T follicular helper cell (primary cell): ENCODE data around the gene PAQR8.

Source experiments
- DNase-seq: peaks from one replicate; pipeline ENCODE4 v3.0.0-alpha.2; 2020; ENCODE audit warnings: low read depth

The PAQR8 gene

DNA sequence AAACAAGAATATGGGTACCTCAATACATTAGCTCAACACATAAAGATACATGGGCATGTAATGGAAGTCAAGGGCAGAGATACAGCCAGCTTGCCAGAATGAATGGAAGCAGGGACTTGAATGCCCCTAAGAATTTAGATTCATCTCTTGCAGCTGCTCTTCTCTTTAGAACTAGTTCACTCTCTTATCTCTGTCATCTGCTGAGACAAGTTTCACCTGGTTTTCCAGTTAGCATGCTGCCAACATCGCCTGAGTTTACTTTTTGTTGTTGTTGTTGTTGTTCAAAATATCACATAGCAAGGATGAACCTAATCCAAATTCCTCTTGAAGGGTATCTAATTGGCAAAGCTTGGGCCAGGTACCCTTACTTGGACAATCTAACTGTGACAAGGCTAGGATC lies 14.1 kb upstream of the PAQR8 start:
- no peak for DNase-seq

DNA sequence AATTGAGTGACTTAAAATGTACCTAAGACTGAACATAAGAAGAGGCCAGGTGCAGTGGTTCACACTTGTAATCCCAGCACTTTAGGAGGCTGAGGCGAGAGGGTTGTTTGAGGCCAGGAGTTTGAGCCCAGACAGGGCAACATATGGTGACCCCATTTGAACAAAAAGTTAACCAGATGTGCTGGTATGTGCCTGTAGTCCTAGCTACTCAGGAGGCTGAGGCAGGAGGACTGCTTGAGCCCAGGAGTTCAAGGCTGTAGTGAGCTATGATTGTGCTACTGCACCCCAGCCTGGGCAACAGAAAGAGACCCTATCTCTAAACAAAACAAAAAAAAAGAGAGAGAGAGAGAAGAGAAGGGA lies 10.1 kb upstream of the PAQR8 start:
- DNase-seq: no peak

DNA sequence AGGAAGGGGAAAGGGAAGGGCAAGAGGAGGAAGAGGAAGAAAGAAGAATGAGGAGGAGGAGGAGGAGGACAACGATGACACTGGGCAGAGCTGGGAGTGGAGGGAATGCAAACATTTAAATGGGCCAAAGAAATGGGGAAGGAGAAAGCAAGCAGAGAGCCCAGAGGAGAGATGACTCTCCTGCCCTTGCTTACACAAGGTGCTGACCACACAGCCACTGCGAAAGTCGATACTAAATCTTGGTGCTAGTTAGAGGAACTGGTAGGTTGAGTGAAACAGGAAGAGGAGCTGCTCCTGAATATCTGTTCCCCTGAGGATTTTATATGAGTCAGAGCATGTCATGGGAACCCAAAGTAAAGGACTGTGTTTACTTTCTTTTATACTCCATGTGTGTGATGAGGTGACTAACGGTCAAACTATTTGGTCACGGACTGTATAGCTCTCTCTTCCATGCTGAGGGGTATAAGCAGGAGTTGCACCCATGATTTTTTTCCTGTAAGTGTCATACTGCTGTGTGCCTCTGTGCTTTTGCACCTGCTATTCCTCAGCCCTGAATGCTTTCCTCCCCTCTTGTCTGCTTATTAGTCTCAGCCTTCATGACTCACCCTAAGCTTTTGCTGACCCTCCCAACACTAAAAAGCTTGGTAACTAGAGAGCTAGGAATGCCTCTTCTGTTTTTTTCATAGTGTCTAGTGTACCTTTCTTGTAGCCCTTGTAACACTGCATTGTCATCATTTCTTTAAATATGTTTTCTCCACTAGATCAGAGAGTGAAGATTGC lies 9.5 kb upstream of the PAQR8 start:
- DNase-seq: no peak

DNA sequence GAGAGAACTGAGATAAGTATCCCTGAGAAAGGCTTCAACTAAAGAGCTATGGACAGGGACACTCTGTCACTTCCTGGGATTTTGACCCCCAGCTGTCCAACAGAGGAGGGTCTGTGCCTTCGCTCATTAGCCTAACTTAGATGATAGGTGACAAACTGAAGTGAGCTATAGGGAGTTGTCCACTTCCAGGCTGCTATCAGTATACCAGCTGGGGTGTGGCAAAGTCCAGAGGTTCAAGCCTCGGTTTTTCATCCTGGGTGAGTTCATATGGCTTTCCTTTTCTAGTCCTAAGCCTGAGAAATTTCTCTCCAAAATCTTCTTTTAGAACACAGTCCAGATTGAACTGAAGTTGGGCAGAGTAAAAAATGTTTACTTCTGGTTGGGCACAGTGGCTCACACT lies 5.9 kb upstream of the PAQR8 start:
- no peak for DNase-seq

DNA sequence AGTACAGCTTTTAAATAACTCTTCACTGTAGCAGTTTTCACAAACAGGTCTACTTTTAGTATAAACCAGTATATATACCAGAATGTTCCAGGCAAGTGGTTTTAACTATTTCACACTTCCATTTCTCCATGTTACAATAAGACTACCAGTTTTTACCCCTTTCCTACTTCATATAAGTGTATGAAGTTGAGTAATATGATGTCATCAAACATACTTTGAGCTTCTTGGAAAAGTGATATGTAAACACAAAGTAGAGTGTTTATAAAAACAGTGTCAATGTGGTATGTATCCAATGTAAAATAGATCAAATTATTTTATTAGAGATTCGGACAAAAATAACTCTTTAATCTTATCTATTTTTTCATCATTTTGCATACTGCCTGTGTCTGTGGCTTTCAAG lies 2.5 kb upstream of the PAQR8 start:
- DNase-seq: no peak

DNA sequence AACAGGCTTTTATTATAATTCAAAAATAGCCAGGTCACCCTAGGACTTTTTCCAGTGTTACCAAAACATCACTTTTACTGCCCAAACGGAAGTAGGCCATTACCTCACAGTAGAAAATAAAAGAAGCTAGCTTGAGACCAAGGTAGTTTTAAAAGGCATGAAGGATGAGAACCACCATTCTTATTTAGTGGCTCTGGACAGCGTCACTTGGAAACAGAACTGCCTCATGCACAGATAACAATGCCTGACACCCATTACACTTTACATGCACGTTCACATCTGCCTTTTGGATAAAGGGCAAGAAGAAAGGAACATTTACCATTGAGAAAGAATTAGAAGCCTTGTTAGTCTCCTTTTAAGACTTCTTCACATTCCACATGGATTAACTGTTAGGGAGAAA lies 1.9 kb upstream of the PAQR8 start:
- no peak for DNase-seq

DNA sequence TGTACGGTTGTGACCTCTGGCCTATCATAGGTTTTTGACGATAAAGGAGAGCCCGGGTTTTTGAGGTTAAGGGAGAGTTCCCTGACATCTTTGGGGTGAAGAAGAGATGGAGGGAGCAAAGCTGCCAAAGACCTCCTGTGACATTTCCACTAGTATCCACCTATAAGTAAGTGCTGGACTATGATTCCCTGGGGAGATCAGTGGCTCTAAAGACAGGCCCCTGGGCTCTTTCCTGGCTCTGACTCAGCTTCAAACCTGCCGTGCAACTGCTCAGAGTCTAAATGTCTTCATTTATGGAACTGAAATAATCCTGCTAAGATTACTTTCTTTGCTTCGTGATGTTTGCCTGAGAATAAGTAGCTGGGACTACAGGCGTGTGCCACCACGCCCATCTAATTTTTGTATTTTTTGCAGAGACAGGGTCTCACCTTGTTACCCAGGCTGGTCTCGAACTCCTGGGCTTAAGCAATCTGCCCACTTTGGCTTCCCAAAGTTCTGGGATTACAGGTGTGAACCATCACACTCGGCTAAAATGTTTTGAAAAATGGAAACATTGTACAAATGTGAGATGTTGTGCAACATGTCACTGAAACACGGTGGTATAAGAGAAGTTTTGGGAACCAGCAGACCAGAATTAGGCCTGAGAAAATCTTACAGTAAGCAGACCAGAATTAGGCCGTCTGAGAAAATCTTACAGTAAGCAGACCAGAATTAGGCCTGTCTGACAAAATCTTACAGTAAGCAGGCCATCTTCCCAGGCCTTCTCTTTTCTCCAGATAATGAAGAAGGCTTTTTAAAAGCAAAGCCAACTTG lies 1.1 kb upstream of the PAQR8 start:
- no peak for DNase-seq

DNA sequence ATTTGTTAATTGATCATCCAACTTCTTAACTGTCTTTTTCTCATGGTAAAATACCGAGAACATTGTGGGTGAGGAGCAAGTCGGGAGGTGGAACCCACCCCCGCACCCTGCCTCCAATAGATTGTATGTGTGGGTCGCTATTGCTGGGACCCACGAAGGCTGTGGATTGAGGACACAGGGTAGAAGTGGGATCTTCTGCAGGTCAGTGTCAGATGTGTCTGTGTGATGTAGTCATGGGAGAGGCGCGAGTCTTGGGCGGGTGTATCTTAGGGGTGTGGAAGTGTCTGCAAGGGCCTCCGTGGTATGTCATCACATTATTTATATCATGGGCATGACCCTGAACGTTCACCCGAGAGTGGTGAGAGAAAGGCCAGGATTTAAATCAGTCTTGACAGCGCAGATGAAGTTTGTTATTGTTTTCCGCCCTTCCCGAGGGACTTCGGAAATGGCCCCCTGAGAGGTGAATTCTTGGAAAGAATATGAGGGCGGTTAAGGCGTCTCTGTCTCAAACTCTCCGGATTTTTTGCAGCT lies 472 bp upstream of the PAQR8 start:
- DNase-seq: peak; percentile 10

DNA sequence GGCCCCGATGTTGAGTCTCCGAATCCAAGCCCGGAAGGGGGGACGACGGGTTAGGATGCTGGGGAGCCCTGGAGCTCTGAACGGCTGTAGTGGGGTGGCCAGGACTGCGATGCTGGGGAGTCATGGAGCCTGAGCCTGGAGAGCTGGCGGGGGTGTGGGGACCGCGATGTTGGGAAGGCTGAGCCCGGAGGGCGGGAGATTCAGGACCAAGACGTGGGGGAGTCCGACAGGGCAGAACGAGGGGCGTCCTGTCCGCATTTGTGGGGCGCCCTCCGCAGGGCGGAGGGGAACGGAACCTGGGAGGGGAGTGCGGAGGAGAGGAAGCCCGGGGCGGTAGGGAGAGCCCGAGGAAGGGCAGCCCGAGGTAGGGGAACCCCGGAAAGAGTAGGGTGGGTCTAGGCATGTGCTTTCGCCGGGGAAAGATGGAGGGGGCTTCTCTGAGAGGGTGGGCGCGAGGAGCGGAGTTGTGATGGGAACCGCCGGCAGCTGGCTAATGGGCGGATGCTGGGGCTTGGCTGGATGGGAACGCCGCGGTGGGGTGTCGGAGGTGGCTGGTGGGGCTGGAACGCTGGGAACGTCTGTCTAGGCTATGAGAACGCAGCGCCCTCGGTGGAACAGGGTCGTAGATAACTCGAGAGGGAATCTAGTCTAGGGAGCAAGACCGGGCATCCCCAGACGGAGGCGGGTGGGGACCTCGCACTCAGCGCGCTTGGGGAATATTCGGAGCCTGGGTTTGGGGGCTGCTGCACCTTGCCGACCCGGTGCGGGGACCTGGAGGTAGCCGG lies 684 bp downstream of the PAQR8 start:
- DNase-seq: peak; percentile 22

DNA sequence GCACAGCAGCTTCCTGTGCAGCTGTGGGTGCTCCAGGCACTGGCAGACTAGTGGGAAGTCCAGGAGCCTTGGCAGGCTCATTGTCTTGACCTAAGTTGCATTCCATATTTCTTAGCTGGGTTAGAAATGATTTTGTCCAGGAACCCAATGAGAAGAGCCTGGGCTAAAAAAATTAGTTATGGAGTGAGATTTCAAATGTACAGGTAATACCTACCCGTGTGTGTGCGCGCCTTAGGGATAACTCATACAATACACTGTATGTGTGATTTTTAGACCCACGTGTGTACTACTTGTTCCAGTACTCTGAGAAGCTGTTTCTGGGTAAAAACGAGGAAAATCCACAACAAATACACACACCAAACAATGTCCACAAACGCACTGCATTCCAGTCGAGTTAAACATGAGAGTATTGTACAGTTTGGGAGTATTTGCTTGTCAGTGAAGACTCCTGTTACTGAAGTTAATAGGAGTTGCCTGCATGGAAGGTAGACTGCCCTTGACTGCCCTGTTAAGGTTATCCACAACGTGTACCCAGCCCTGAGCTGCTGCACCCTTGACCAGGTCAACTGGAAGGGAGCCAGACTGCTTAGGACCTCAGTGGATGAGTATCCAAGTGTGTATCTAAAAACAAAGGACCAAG lies 1.4 kb downstream of the PAQR8 start:
- no peak for DNase-seq

DNA sequence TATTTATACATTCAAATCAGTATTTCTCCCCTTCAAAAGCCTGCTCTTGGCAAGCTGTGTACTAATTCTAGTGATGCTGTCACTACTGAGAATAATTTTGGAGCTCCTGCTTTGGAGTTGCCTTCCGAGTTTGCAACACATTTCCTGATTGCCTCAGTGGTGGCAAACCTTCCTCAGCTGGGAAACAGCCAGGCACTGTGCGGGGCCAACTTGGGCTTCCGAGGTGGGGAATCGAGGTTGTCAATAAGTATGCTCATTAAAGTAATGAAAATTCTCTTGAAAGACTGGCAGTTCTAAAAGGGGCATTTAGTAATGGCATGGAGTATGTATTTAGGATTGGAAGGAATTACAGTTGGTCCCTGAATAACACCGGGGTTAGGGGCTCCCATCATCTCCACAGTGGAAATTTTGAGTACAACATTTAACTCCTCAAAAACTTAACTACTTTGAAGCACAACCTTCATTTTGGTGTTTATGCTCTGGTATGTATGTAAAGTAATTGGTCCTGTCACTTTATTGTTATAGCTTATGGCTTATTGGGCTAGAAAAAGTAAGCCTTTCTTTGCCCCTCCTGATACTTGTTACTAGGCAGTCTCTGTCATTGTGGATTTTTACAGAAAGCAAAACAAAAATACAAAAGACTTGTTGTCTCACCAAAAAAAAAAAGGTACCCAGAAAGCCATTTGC lies 2.7 kb downstream of the PAQR8 start:
- DNase-seq: no peak

DNA sequence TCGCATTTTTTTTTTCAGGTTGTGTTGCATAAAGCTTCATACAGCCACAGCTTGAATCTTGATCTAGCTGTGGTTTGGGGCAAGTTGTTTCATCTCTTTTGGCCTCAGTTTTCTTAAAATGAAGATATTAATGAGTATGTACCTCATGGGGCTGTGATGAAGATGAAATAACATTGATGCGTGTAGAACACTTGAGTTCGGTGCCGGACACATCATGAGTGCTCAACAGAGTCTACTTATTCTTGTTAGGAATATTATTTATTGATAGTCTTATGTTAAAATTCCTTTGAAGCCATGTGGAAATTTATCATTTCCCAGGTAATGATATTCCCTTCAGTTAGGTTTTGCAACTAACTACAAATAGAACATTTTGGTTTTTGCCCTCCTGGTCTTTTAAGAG lies 3.4 kb downstream of the PAQR8 start:
- no peak for DNase-seq

DNA sequence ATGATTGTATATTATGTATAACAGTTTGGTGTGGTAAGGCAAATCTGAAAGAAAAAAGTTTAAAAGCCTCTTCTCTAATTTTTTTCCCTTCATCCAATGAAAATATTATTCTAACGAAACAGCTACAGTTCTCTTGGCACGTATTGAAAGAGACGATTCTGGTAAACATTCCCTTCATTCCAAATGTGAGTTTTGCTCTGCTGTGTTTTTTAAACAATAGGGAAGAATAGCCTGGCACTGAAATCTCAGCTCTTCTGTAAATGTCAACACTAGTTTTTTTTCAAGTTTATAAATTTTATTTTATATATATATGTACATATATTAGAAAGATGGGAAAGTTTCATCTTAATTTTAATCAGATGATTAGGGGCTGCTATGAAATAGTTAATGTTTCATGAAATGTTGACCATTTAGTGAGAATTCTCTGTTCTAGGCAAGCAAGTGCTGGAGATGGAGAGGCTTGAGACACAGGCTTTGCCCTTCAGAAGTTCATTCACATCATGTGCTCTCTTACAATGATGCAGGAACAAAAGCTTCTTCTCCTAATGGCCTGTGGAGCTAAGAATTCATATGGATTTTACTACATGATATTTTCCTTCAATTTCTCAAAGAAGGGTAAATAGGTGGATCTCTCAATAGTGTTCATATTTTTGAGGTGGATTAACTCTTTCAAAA lies 4.1 kb downstream of the PAQR8 start:
- no peak for DNase-seq

DNA sequence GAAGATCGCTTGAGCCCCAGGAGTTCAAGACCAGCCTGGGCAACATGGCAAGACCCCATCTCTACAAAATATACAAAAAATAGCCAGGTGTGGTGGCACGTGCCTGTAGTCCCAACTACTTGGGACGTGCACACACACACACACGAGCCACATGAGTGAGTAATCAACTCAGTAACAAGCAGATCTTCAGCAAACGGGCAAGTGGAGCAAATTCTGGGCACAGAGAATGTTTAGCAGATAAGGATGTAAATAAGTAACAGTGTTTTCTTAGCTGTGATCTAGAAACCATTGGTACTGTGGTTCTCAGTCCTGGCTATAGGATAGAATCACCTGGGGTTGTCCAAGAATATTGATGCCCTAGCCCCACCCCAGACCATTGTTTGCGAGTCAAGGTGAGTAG lies 6.1 kb downstream of the PAQR8 start:
- DNase-seq: no peak

DNA sequence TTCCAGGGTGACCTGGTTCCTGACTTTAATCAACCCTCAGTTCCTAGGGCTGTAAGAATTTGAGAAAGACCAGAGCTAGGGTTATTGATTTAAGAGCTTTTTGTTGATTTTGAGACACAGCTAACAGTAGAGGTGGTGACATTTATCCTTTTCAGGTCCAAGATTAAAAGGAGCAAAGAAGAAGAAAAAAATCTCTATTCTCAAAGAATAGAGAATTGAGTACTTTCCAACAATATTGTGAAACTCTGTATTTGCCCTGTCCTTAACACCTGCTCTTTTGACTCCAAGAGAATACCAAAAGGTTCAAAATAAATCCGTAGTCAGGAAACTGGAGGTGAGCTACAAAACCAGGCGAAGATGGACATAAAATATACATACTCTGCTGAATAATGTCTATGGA lies 7.3 kb downstream of the PAQR8 start:
- no peak for DNase-seq

DNA sequence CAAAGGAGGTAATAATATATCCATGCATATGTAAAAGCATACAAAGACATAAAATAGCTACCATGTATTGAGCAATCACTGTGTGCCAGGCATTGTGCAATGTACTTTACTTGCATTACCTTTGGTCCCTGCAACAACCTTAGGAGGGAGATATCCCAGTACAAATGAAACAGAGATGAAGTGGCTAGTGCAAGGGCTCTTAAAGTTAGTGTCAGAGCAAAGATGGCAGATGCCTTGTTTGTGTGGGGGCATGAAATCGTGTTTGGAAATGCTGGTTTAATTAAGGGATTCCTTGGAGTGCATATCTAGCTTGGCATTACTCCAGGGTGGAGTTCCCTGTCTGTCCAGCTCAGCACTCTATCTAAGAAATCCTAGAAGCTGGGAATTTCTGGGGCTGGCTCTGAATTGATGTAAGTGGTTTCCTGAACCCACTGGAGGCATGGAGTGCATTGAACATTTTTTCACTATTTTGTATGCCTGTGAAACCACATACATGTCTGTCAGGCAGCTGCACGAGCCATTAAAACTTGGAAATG lies 9.8 kb downstream of the PAQR8 start:
- no peak for DNase-seq

DNA sequence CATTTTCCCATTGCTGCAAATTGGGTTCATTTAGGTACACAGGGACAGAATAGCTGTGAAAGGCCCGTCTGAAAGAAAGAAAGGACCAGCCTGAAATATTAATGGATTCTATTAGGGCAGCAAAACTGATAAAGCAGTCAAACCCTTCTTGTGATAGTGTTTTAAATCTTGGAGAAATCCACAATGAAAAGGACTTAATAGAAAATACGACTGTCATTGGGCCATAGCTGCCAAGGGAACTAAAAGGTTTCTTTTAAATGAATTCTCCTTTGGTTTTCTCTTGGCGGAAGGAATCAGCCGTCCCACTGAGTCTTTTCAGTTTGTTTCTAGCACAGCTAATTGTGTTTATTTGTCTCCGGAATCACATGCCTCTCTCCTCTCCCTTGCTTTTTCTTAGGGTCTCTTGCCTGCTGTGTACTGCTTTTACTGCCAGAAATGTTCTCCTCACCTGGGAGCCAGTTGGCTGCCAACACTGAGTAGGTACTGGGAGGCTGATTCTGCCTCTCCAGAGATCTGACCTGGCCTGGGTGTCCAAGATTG lies 11.3 kb downstream of the PAQR8 start:
- no peak for DNase-seq

DNA sequence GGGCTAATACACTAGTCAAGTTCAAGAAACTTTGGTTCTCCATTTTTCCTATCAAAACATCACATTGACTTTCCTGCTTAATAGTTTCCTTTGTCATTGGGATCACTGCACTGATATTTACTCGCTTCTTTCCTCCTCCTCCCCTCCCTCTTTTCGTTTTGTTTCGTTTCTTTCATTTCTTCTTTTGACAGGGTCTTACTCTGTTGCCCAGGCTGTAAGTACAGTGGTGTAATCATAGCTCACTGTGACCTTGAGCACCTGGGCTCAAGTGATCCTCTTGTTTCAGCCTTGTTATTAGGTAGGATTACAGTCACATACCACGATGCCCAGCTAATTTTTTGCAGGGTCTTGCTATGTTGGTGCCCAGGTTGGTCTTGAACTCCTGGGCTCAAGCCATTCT lies 12.3 kb downstream of the PAQR8 start:
- DNase-seq: no peak

DNA sequence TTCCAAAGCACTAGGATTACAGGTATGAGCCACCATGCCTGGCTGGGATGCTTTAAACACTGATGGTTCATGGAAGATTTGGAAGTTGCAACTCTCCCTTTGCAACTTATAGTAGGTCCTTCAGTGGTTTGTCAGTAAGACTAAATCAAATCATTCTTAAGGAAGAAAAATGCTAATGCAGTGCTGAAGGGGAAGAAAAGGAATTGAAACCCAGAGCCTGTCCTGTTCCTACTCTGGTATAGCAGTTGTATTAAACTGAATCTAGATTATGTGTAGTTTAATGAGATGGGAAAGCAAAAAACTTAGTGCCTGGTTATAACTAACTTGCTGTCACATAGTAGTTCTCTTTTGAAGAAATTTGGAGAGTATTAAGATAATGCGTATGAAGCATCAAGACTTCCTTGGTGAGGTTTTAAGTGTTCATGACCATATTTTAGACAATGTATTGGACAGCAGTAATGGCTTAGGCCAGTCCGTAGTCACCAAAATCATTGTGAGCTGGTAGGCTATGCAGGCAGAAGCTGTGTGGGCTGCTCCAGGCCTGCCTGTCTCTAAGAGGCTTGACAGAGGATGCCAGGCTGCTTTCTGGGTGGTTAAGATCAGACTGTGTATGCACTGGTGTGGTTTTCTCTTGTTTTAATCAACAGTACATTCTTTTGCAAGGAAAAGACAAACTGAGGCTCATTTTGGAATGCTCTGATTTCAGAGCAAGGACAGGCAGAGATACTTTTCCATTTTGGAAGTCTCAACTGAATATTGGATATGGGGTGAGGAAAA lies 14.0 kb downstream of the PAQR8 start:
- no peak for DNase-seq

DNA sequence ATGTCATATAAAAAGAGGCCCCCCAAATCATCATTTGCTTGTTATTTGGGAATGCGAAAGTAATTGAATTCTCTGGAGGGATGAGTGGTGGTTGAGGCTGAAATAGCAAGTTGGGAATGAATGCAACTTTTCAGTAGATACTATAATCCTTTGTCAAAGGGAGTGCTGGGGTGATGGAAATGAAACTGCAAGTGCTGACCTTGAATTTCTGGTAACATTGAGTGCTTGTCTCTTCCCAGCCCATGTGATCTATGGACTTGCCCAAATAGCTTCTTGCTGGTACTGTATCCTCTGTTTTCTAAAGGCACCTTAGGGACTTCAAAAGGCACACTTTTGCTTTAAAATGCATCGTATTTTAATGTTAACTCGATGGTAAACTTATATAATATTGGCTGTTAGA lies 14.8 kb downstream of the PAQR8 start:
- no peak for DNase-seq
